Measurements from ENCODE around the gene CELF6.
A peak's percentile ranks its signal among the peaks of the same experiment; 100 is the strongest.

CELF6 gene

DNA sequence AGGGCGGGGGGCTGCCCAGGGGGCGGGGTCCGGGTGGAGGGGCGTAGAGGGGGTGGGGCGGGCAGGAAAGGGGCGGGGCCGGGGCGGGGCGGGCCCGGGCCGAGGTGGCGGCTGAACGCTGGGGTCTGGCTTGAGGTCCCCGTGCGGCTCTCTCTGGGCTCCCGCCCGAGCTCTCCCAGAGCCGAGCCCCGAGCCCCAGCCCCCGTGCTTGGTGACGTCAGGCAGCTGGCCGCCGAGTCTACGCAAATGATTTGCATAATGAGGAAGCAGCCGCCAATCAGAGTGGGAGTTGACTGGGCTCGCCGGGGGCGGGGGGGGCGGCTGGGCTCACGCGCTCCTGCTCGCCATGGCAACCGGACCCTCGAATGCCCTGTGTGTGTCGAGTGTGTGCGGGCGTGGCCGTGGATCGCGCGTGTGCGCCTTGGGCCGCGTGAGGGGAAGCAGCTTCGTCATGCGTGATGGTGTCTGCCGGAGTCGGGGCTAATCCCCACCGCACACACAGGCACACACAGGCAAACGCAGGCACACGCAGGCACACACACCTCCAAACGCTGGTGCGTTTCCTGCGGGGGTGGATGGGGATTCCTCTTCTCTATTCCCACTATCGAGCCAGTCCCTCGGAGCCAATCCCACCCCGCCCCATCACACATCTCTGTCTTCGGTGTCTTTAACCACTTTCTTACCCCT lies at the start of gene CELF6:
Gene CELF6 (minus strand): TSS at position 173 of the 687 bp plus-strand sequence. CDS start 283 bp downstream, outside the sequence.
- peak; percentile 53 for DNase-seq (ENCODE audit: low read depth)

DNA sequence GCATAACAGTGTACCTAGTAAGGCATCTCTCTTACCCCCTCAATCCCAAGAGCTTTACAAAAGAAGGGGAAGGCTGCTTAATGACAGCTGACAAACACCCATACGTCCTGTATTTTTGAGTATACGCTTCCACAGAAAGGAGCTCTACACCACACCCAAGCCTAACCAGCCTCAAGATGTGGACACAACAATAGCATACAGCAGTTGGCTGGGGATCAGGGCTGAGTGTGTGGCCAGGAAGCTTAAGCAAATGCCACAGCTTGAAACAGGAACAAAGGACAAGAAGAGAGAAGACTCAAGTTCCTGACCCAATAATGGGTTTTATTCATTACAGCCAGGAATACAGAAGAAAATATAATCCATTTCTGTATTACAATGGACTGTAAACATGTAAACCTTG lies 48.9 kb upstream of the CELF6 start:
- no peak for DNase-seq (ENCODE audit: low read depth)

DNA sequence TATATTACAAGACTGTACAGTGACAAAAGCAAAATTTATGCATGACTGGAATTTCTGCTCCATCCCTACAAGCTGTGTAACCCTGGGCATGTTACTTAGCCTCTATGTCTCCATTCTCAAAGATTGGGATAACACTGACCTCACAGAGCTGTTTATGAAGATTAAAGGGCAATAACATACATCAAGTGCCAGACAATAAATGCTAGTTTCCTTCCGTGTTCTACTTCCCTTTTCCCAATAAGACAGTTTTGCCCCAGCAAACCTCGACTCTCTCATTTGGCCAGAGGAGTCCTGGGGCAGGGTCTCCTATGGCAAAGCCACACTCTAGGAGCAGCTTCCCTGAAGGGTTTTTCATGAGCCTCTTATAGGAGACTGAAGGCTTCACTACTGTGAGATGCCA lies 48.4 kb upstream of the CELF6 start:
- DNase-seq (ENCODE audit: low read depth) = no peak

DNA sequence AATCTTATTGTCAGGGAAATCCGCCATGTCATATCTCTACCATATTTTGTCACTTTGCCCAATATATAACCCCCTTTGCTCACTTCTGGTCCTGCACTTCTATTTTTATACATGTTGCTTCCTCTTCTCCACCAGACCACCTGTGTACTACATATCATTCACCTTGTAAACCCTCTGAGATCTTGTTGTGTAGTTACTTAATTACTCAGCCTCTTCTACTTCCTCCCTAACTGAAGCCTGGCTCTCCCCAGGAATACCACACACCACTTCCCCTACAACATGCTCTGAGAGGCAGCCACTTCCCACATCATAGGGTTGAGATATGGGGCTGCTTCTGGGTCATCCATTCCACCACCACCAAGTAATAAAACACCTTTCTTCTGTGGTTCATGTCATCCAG lies 45.9 kb upstream of the CELF6 start:
- DNase-seq (ENCODE audit: low read depth) = no peak

DNA sequence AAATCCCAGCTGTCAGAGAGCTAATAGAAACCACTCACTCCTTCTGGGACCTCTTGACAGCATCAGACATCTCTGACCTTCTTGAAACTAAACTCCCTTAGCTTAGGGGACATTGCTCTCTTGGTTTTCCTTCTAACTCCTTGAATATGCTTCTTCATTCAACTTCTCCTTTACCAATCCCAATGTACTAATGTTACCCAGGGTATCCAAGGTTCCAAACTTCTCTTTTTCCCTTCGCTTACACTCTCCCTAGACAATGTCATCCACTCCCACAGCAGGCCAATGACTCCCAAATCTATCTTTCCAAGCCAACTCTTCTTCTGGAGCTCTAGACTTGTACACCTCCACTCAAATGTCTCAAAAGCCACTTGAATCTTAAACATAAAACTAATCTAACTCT lies 41.2 kb upstream of the CELF6 start:
- no peak for DNase-seq (ENCODE audit: low read depth)

DNA sequence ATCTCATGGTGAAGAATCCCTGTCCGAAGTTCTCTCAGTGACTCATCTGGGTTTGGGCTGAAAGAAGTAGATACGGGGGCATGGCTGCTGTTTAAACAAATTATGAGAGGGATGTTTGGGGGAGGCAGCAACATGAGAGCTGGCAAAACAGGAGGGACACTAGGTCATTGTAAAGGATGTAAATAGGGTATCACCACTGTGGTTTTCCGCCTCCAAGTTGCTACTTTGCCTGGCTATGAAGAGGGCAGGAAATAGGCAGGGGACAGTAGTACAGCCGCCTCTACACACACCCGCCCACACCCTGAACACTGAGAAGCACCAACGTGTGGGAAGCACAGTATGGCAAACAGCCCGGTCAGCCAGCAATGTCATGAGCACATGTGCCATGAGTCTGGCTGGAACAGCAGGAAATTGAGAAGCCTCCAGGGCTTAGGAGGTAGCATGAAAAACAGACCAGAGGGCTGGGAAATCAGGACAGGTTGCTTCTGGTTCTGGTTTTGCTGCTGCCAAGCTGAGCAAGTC lies 38.8 kb upstream of the CELF6 start:
- no peak for DNase-seq (ENCODE audit: low read depth)

DNA sequence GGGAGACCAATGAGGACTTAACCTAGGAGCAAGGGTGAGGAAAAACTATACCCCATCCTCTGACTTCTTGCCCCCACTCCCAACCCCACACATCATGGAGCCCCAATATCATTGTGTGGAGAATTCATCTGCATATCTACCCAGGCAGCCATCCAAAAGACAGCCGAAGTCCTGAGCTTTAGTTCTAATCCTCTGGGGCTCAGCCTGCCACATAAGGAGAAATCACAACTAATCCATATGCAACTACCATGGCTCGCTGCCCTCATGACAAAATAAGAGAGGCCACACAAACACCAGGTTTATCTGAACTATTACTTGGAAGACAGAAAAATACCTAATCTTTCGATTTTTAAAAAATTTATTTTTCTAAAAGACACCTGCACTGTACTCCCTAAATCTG lies 38.2 kb upstream of the CELF6 start:
- DNase-seq (ENCODE audit: low read depth) = no peak

DNA sequence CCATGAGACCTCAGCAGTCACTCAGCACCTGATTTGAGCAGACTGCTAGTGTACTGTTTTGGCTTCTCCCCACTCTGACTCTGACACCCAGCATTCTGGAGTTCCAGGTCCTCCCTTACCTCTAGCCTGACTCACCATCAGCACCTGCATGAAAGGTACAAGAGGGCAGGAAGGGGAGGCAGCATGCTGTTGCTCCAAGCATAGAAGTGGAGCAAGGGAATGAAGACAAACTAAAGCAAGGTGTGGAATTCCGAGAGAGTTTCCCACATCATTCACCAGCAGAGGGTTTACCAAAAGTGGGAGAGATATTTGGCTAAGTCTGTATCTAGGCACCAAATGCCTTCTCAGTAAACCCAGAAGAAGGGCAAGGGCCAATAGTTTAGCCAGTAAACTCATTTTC lies 34.5 kb upstream of the CELF6 start:
- DNase-seq (ENCODE audit: low read depth) = no peak

DNA sequence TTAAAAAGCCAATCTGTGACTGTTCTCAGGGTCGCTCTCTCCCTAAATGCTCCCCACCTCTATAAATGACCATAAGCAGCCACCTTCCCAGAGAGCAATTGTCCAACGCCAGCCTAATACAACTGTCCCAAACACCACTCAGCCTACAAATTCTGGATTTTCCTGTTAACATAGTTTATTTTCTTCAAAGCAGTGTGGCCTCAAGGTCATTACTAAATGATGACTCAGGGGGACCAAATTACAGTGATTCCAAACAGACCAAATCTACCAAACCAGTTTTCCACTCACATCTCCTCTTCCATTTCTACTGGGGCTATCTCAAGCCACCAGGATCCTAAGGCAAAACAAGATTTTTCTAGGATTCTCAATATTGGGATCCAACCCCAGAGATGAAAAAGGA lies 33.3 kb upstream of the CELF6 start:
- no peak for DNase-seq (ENCODE audit: low read depth)

DNA sequence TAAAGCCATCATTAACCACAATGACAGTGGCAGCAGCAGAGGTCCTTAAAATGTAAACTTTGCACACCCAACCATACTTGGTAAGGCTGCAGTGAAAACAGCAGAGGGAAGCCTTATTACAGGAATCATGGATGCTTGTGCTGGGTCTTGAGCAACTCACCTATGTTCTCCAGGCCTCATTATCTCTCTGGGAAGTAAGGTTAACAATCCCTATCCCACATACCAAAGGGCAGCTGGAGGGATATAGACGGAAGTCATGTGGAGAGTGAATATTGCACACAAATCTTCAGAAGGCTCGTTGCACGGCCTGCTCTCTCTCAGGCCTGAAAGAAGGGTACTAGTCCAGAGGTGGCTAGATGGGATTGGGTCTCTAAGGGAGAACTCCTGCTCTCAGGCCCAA lies 25.8 kb upstream of the CELF6 start:
- no peak for DNase-seq (ENCODE audit: low read depth)

DNA sequence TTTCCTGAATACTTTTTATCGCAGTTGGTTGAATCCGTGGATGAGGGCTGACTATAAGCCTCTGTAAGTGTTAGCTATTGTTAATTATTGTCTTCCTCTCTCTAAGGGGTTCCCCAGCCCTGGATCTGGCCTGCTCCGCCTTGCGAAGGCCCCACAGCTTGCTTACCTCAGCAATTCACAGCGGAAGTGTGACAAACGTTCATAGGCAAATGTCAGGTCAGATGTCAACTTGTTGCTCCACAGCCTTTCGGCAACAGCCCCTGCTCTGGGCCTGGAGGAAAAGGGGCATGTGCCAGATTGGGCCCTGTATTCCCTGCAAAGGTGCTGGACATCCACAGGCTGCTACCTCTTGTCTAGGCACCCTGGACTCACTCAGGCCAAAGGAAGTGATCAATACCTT lies 25.3 kb upstream of the CELF6 start:
- DNase-seq (ENCODE audit: low read depth) = no peak

DNA sequence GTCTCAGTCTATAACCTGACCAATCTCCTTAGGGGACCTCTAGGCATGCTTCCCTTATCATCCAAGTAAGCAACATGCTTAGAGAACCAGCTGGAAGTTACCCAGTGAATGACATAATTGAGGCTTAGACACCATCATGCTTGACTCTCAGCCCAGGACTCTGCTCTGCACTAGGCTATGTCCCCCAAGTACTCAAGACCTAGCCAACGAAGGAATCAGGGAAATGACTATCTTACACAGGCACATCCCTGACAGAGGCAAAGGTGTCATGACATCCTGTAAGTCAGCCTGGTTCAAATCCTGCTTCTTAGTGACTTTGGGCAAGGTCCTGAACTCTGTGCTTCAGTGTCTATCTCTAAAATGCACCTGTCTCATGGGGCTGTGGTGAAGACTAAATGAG lies 24.6 kb upstream of the CELF6 start:
- no peak for DNase-seq (ENCODE audit: low read depth)

DNA sequence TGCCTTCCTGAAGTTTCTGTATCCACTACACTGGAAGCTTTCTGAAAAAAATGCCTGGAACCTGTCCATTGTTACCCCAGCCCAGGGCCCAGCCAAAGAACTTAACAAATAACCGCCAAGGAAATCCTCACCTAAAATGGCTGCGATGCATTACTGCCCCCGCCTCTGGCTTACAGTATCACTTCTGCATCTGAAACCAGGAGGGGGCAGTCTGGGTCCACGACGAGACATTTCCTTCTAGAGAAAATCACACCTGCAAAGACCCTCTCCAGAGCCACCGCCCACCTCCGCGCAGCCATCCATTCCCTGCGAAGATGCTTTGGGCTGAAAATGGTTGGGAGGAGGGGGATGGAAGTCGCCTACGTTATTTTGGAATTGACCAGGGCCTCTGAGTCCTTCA lies 22.4 kb upstream of the CELF6 start:
- peak; percentile 12 for DNase-seq (ENCODE audit: low read depth)

DNA sequence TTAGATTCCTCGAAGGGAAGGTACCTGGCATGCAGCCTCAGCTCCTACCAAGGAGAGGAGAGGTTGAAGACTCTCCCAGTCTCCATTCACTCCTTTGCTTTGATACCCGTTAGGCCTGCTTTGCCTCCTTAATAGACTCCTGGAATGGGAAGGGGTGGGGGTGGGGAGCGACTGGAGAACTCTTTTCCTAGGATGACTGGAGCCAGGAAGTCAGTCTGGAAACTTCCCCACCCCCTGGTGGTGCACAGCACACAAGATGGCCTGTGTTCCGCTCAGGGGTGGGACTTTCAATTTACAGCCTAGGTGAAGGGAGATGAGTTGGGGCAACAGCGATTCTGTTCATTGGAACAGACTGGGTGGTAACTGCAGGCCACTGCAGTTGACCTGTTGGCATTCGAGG lies 21.4 kb upstream of the CELF6 start:
- DNase-seq (ENCODE audit: low read depth) = no peak

DNA sequence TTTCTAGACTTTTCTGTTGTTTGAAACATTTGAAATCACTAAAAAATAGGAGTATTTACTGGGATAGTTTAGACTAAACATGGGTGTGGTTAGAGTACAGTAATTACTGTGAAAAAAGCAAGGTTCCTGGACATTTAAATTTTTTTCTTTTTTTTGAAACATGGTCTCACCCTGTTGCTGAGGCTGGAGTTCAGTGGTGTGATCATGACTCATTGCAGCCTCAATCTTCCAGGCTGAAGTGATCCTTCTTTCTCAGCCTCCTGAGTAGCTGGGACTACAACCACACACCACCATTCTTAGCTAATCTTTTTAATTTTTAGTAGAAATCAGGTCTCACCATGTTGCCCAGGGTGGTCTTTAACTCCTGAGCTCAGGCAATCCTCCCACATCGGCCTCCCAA lies 20.4 kb upstream of the CELF6 start:
- DNase-seq (ENCODE audit: low read depth) = no peak

DNA sequence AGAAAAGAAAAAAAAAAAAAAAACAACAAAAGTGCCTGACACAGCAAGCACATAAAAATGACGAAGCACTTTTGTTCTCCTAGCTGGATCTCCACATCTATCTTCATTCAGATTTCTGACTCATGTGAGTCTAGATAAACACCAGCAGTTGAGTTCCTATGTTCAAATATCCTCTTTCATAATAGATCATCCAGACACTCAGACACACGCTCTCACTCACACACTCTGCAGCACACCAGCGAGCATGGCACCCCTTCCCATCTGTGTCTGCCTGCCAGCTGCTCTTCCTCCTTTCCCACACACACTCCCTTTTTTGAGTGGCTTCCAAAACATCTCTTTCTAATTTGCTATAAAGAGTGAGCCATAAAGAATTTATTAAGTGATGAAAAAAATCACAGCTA lies 19.8 kb upstream of the CELF6 start:
- no peak for DNase-seq (ENCODE audit: low read depth)

DNA sequence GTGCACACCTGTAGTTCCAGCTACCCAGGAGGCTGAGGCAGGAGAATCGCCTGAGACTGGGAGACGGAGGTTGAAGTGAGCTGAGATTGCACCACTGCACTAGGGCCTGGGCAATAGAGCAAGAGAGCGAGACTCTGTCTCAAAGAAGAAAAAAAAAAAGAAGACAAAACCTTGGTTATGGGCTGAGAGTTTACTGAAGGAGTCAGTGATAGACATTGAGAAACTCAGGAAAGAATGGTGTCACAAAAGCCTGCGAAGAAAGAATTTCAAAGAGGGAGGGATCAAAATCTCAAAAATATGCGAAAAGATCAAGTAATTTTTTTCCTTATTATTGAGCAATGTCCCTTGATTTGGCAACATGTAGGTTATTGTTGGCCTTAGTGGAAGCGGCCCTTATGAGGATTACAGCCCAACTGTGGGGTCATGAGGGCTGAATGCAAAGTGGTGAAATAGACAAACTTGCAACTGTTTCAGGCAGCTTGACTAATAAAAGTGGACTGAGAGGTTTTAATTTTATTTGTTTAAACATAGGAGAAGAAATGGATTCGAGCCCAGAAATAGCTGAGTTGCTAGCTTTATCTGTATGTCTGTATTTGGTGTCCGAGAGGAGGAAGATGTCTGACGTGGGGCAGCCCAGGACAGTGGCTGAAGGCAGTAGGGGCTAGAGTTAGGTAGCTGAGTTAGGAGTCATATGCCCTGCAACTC lies 18.8 kb upstream of the CELF6 start:
- DNase-seq (ENCODE audit: low read depth) = no peak

DNA sequence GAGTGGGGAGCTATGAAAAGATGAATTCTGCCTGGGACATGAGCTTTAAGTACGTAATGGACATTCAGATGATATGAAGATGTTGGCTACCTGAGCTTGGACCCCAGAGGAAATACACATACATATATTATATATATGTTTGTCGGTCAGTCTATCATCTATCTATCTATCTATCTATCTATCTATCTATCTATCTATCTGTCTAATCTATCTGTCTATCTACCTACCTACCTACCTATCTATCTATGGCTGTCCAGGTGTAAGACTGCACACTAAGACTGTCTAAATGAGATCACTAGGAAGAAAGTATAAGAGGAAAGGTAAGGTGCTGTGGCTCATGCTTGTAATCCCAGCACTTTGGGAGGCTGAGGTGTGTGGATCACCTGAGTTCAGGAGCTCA lies 18.2 kb upstream of the CELF6 start:
- DNase-seq (ENCODE audit: low read depth) = no peak

DNA sequence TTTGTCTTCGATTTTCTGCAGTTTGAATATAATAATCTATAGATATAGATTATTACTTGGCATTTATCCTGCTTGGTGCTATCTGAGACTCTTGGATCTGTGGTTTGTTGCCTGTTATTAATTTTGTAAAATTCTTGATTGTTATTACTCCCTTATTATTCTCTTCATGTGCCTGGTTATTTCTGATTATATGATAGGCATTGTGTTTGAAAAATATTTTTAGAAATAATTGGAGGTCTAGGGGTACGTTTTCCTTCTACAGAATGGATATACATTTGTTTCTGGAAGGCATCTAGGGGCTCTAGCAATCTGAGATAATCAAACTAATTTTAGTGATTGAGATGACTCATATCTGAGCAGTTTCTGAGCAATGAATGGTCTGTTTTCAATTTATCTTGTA lies 14.9 kb upstream of the CELF6 start:
- no peak for DNase-seq (ENCODE audit: low read depth)

DNA sequence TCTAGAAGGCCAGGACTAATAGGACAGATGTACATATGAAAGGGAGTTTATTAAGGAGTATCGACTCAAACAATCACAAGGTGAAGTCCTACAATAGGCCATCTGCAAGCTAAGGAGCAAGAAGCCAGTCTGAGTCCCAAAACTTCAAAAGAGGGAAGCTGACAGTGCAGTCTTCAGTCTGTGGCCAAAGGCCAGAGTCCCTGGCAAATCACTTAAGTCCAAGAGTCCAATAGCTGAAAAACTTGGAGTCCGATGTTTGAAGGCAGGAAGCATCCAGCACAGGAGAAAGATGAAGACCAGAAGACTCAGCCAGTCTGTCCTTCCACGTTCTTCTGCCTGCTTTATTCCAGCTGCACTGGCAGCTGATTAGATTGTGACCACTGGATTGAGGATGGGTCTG lies 11.1 kb upstream of the CELF6 start:
- no peak for DNase-seq (ENCODE audit: low read depth)

DNA sequence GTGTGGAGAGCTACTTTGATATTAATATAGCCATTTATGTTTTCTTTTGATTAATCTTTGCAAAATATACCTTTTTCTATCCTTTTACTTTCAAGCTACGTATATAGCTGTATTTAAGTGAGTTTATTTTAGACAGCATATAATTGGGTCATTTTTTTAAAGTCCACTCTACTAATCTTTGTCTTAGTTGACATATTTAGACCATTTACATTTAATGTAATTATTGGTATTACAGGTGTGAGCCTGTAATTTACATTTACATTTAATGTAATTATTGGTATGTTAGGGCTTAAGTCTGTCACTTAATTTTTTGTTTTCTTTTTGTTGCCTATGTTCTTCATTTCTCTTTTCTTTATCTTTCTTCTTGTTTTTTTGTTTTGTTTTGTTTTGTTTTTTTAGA lies 3.8 kb upstream of the CELF6 start:
- DNase-seq (ENCODE audit: low read depth) = no peak

DNA sequence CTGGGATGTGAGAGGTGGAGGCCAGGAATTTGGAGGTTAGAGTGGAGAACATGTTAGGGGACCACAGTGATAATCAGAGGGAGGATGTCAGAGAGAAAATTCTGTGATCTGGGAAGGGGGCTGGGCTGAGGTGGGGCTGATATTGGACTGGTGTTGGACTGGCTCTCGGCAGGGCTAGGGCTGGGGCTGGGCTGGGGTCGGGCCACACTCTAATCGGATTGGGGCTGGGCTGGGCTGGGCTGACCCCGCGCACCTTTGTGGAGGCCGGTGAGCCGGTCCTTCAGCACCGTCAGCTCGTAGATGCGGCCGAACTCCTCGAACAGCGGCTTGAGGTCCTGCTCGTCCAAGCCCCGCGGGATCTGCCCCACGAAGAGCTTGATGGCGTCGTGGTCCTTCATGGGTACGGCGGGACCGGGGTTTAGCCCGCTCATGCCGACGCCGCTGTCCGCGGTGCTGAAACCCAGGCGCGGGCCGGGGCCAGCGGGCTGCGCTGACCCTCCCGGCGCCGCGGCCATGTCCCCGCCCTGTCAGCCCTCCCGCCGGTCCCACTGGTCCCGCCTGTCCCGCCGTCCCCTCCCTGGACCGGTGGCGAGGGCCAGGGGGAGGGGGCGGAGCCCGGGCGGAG lies 485 bp downstream of the CELF6 start:
- DNase-seq (ENCODE audit: low read depth) = peak; percentile 40

DNA sequence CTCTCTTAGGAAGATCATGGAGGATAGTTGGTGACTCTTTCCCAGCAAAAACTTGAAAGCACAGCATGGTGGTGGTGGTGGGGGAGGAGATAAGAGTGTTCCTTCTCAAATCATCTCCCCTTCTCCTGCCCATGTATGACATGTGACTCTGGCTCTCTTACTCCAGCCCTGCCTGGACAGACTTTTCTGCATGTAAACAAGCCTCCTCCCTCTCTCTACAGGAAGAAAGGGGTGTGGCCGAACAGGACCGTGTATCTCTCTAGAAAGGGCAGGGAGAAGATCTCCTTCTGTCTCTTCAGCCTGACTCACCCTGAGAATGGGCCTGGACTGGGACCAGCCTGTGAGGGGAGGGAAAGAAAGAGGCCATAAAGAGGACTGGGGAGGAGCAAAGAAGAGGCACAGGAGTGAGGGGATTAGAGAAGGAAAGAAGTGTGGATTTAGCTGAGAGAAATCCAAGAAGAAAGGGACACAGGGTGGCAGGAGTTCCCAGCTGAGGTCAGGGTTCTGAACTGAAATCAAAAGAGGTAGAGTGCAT lies 1.5 kb downstream of the CELF6 start:
- DNase-seq (ENCODE audit: low read depth) = no peak

Data from activated T-cell treated with anti-CD3 and anti-CD28 coated beads for 48 hours (primary cell).